HepG2 (cell line): ENCODE results near the gene SC5D. TPM values are rescaled to one million over a fixed set of nuclear protein-coding genes. Genes with fewer than 3 reads are reported as not detected.

Experiments used
- ATAC-seq: fragments of 200-7000 bp; cut with Tn5 transposase; 3 replicates; pipeline ENCODE4 v1.9.1; 2020; ENCODE audit warnings: mild to moderate bottlenecking, moderate library complexity
- BruUV-seq: library from RNA; stranded (reverse); fragments of 400-500 nt; replicated peaks from 2 replicates; lab custom pipeline; 2021; lab: Mats Ljungman, UMichigan
- CTCF ChIA-PET: fragments of 300-600 bp; formaldehyde crosslinking; extraction: SDS; loops from one replicate; lab custom pipeline; 2021; ENCODE audit warnings: low total read pairs, inconsistent platforms, low intra/inter-chr PET ratio; lab: Yijun Ruan, JAX
- POLR2A ChIA-PET: fragments of 350-600 bp; sonication (Branson Sonifier 250); formaldehyde crosslinking; loops from one replicate; lab custom pipeline; 2020; ENCODE audit warnings: antibody characterized with exemption, inconsistent platforms; lab: Yijun Ruan, JAX
- DNase-seq: peaks from one replicate; pipeline ENCODE4 v3.0.0-alpha.2; 2015; ENCODE audit warnings: low spot score
- FAIRE-seq: peaks from 3 replicates; lab custom pipeline; 2011; peaks lifted over from hg19 to GRCh38; lab: Jason Lieb, UNC
- H2AFZ ChIP-seq: one replicate; pipeline ENCODE4 v1.6.1; 2011; ENCODE audit warnings: low read length, inconsistent platforms
- H3K27ac ChIP-seq: fragments of 300-600 bp; 3 replicates; pipeline ENCODE4 v1.8.0; 2011; ENCODE audit warnings: mixed run types, mild to moderate bottlenecking, mixed read lengths, low read length, inconsistent platforms; ENCODE audit not compliant: insufficient read depth; ENCODE audit errors: extremely low read length
- H3K27me3 ChIP-seq, 2 experiments: fragments of 200-600 bp in 1 of 2; 2 replicates in 1 of 2; 3 replicates in 1 of 2; pipeline versions ENCODE4 v1.6.0 to v1.8.0; 2011; ENCODE audit warnings: low read length in 2 of 2, mild to moderate bottlenecking in 2 of 2, moderate library complexity in 2 of 2, inconsistent platforms in 1 of 2; ENCODE audit not compliant: insufficient read depth in 2 of 2, control insufficient read depth in 1 of 2
- H3K36me3 ChIP-seq, 2 experiments: fragments of 200-600 bp in 1 of 2; replicated peaks in 1 of 2; 2 replicates in 1 of 2; 3 replicates in 1 of 2; pipeline versions ENCODE4 v1.5.1 to v1.8.0; 2011; ENCODE audit warnings: low read length in 2 of 2, inconsistent platforms in 1 of 2; ENCODE audit not compliant: insufficient read depth in 2 of 2, control insufficient read depth in 1 of 2
- H3K4me1 ChIP-seq: 2 replicates; pipeline ENCODE4 v1.5.1; 2012; ENCODE audit warnings: low read length, inconsistent platforms; ENCODE audit not compliant: insufficient read depth
- H3K4me2 ChIP-seq: 2 replicates; pipeline ENCODE4 v1.6.0; 2011; ENCODE audit warnings: low read depth, low read length, inconsistent platforms
- H3K4me3 ChIP-seq, 3 experiments: fragments of 200-600 bp in 1 of 3; sonication (generic), shearing (Covaris generic) in 1 of 3; replicated peaks in 1 of 3; 2 replicates each; pipeline ENCODE4 v1.5.1; 2011 to 2016; ENCODE audit warnings: low read length in 3 of 3, inconsistent platforms in 2 of 3, low read depth in 2 of 3, mild to moderate bottlenecking in 2 of 3, control low read depth in 1 of 3, mixed read lengths in 1 of 3; ENCODE audit not compliant: insufficient read depth in 1 of 3
- H3K79me2 ChIP-seq: one replicate; pipeline ENCODE4 v1.6.1; 2011; ENCODE audit warnings: low read length, inconsistent platforms; ENCODE audit not compliant: insufficient read depth
- H3K9ac ChIP-seq: 2 replicates; pipeline ENCODE4 v1.6.0; 2011; ENCODE audit warnings: mild to moderate bottlenecking, low read depth, low read length, inconsistent platforms; ENCODE audit not compliant: insufficient read depth
- H3K9me3 ChIP-seq: 2 replicates; pipeline ENCODE4 v1.5.1; 2012; ENCODE audit warnings: mild to moderate bottlenecking, low read length
- H4K20me1 ChIP-seq: 2 replicates; pipeline ENCODE4 v1.6.0; 2011; ENCODE audit warnings: inconsistent platforms, mild to moderate bottlenecking, low read length, moderate library complexity; ENCODE audit not compliant: insufficient read depth
- KDM5B ChIP-seq: sonication (generic); formaldehyde crosslinking; IDR thresholded peaks from 2 replicates; pipeline ENCODE4 v1.4.0; 2020; ENCODE audit warnings: missing genetic modification reagents, mild to moderate bottlenecking, borderline replicate concordance
- NFKB2 ChIP-seq: sonication (generic); formaldehyde crosslinking; IDR thresholded peaks from 2 replicates; pipeline ENCODE4 v1.4.0; 2020; ENCODE audit warnings: missing genetic modification reagents, borderline replicate concordance
- NFKBIZ ChIP-seq: IDR thresholded peaks from 2 replicates; pipeline ENCODE4 v1.6.1; 2018; ENCODE audit warnings: missing genetic modification reagents, missing compliant biosample characterization
- PRMT3 ChIP-seq: sonication (generic); formaldehyde crosslinking; IDR thresholded peaks from 2 replicates; pipeline ENCODE4 v1.8.1; 2022; ENCODE audit warnings: low read depth, mild to moderate bottlenecking, moderate library complexity, missing genetic modification reagents, borderline replicate concordance
- TIGD3 ChIP-seq: sonication (generic); formaldehyde crosslinking; IDR thresholded peaks from 2 replicates; pipeline ENCODE4 v1.5.1; 2020; ENCODE audit warnings: mild to moderate bottlenecking, missing genetic modification reagents, borderline replicate concordance
- ZNF615 ChIP-seq: sonication (generic); formaldehyde crosslinking; IDR thresholded peaks from 2 replicates; pipeline ENCODE4 v1.5.0; 2020; ENCODE audit warnings: mild to moderate bottlenecking, missing genetic modification reagents, borderline replicate concordance
- ZNF800 ChIP-seq: sonication (generic); formaldehyde crosslinking; IDR thresholded peaks from 2 replicates; pipeline ENCODE4 v1.4.0; 2020; ENCODE audit warnings: missing genetic modification reagents
- WGBS: methylation state at CpG from one replicate; pipeline ENCODE4 v1.1.6; 2017; ENCODE audit warnings: low lambda C conversion rate; 5-methylcytosine and 5-hydroxymethylcytosine counted together
- in situ Hi-C: cut with HindIII; loops from 2 replicates; pipeline ENCODE4 v1.10.0; 2017; ENCODE audit warnings: low pct_unique_long_range_greater_than_20kb; ENCODE audit not compliant: extremely low pct_ligation_motif_present
- intact Hi-C: fragments of 100-400 bp; cut with micrococcal nuclease; formaldehyde crosslinking; loops from one replicate; pipeline ENCODE4 v1.10.0; 2022; ENCODE audit not compliant: unreplicated experiment
- polyA plus RNA-seq, 8 experiments: library from polyadenylated mRNA; depleted of rRNA in 3 of 8; stranded (reverse) in 7 of 8; unstranded in 1 of 8; fragments of >200 nt; fragmentation: Illumina TruSeq in 4 of 8; extraction: Trizol in 4 of 8; gene quantifications; 2 replicates each; pipeline versions ENCODE4 v1.2.1 to v1.2.3, GENCODE V29; 2011 to 2016; ENCODE audit warnings: low read depth in 4 of 8, missing spikeins in 1 of 8, mixed read lengths in 1 of 8; ENCODE audit not compliant: insufficient read depth in 1 of 8
- total RNA-seq, 5 experiments: library from RNA; depleted of rRNA; stranded (reverse); fragments of >200 nt; fragmentation: Illumina TruSeq; extraction: Trizol; gene quantifications; 2 replicates each; pipeline ENCODE4 v1.2.3, GENCODE V29; 2016; ENCODE audit warnings: low read depth in 1 of 5
- TF ChIP-seq, protein P1 (sequence below): sonication (generic); formaldehyde crosslinking; IDR thresholded peaks from 2 replicates; pipeline ENCODE4 v1.4.0; 2020; ENCODE audit warnings: missing genetic modification reagents, borderline replicate concordance

Gene SC5D
- total and polyA plus RNA-seq, 2 of the 13 experiments (the other 11 are each of a cell fraction or from before 2014, with no cell fraction given), result 84.4 to 155 TPM

GRCh38 chr11:121300972-121301699 is 8.6 kb downstream of the SC5D start:
- Histone ChIP-seq H4K20me1 (peaks cover 26% of the 10 kb centered on the region), H3K27ac (no peak overlapping the region), H3K4me3 (no peak overlapping the region), H2AFZ (no peak overlapping the region), H3K9me3 (no peaks in the 10 kb centered on the region), H3K9ac (no peak overlapping the region), H3K4me2 (no peak overlapping the region), H3K27me3 (no peaks in the 10 kb centered on the region), H3K4me1 (peaks cover 29% of the 10 kb centered on the region), H3K36me3 (peaks cover 1 to 25% of the 10 kb centered on the region in 2 experiments; a peak in 4 of 5 replicates), H3K79me2 (peaks cover 69% of the 10 kb centered on the region)
- POLR2A ChIA-PET, result no interaction called here
- BruUV-seq, result no TSS peak
- no peak for FAIRE-seq
- CTCF ChIA-PET, result no interaction called here
- in situ Hi-C loops, result no loop called here
- ATAC-seq, result no peak
- no peak for DNase-seq
- intact Hi-C loops, result no loop called here
- 93% methylated on average over 3 of the region's 3 CpGs for WGBS
- TF ChIP-seq, protein P1, sequence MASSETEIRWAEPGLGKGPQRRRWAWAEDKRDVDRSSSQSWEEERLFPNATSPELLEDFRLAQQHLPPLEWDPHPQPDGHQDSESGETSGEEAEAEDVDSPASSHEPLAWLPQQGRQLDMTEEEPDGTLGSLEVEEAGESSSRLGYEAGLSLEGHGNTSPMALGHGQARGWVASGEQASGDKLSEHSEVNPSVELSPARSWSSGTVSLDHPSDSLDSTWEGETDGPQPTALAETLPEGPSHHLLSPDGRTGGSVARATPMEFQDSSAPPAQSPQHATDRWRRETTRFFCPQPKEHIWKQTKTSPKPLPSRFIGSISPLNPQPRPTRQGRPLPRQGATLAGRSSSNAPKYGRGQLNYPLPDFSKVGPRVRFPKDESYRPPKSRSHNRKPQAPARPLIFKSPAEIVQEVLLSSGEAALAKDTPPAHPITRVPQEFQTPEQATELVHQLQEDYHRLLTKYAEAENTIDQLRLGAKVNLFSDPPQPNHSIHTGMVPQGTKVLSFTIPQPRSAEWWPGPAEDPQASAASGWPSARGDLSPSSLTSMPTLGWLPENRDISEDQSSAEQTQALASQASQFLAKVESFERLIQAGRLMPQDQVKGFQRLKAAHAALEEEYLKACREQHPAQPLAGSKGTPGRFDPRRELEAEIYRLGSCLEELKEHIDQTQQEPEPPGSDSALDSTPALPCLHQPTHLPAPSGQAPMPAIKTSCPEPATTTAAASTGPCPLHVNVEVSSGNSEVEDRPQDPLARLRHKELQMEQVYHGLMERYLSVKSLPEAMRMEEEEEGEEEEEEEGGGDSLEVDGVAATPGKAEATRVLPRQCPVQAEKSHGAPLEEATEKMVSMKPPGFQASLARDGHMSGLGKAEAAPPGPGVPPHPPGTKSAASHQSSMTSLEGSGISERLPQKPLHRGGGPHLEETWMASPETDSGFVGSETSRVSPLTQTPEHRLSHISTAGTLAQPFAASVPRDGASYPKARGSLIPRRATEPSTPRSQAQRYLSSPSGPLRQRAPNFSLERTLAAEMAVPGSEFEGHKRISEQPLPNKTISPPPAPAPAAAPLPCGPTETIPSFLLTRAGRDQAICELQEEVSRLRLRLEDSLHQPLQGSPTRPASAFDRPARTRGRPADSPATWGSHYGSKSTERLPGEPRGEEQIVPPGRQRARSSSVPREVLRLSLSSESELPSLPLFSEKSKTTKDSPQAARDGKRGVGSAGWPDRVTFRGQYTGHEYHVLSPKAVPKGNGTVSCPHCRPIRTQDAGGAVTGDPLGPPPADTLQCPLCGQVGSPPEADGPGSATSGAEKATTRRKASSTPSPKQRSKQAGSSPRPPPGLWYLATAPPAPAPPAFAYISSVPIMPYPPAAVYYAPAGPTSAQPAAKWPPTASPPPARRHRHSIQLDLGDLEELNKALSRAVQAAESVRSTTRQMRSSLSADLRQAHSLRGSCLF, result no peak
- TF ChIP-seq TIGD3 (CRISPR knock-in tag) (no peak), ZNF615 (CRISPR knock-in tag) (no peak), KDM5B (CRISPR knock-in tag) (no peak), ZNF800 (CRISPR knock-in tag) (no peak), NFKBIZ (CRISPR knock-in tag) (no peak), NFKB2 (no peak), PRMT3 (CRISPR knock-in tag) (no peak)
